Keratinocyte (primary cell): ENCODE measurements around the gene TTL. TPM values are rescaled to one million over a fixed set of nuclear protein-coding genes. Genes with fewer than 3 reads are reported as not detected.

Experiments
- DNase-seq: peaks from one replicate; pipeline ENCODE4 v3.0.0-alpha.2; 2011; ENCODE audit warnings: low read depth, missing footprints, low spot score
- FAIRE-seq: peaks from 2 replicates; lab custom pipeline; 2011; peaks lifted over from hg19 to GRCh38; lab: Jason Lieb, UNC
- H2AFZ ChIP-seq: 2 replicates; pipeline ENCODE4 v1.6.0; 2012; ENCODE audit warnings: low read length, control low read depth, inconsistent platforms; ENCODE audit not compliant: control insufficient read depth
- H3K27ac ChIP-seq: 2 replicates; pipeline ENCODE4 v1.5.1; 2011; ENCODE audit warnings: low read length; ENCODE audit not compliant: control insufficient read depth, insufficient read depth
- H3K27me3 ChIP-seq: 3 replicates; pipeline ENCODE4 v1.6.0; 2011; ENCODE audit warnings: low read length; ENCODE audit not compliant: control insufficient read depth, insufficient read depth; ENCODE audit errors: extremely low read depth
- H3K36me3 ChIP-seq, 2 experiments: 2 replicates in 1 of 2; 3 replicates in 1 of 2; pipeline ENCODE4 v1.5.1; 2011; ENCODE audit warnings: low read length in 2 of 2, mild to moderate bottlenecking in 1 of 2; ENCODE audit not compliant: control insufficient read depth in 2 of 2, insufficient read depth in 2 of 2; ENCODE audit errors: extremely low read depth in 1 of 2
- H3K4me1 ChIP-seq: 3 replicates; pipeline ENCODE4 v1.5.1; 2011; ENCODE audit warnings: low read length; ENCODE audit not compliant: control insufficient read depth, insufficient read depth; ENCODE audit errors: extremely low read depth
- H3K4me2 ChIP-seq: 3 replicates; pipeline ENCODE4 v1.6.0; 2011; ENCODE audit warnings: low read depth, low read length; ENCODE audit not compliant: control insufficient read depth, insufficient read depth; ENCODE audit errors: extremely low read depth
- H3K4me3 ChIP-seq, 3 experiments: fragments of 200-600 bp in 1 of 3; sonication (generic) in 1 of 3; 2 replicates in 2 of 3; 3 replicates in 1 of 3; pipeline ENCODE4 v1.5.1; 2011 to 2016; ENCODE audit warnings: low read length in 3 of 3, mild to moderate bottlenecking in 3 of 3, control low read depth in 2 of 3, inconsistent platforms in 1 of 3, low read depth in 1 of 3, mixed read lengths in 1 of 3, mixed run types in 1 of 3, moderate library complexity in 1 of 3; ENCODE audit not compliant: control insufficient read depth in 2 of 3, insufficient read depth in 2 of 3; ENCODE audit errors: extremely low read depth in 1 of 3
- H3K79me2 ChIP-seq: 2 replicates; pipeline ENCODE4 v1.6.0; 2012; ENCODE audit warnings: low read length; ENCODE audit not compliant: control insufficient read depth, insufficient read depth
- H3K9ac ChIP-seq: 3 replicates; pipeline ENCODE4 v1.6.0; 2011; ENCODE audit warnings: low read length; ENCODE audit not compliant: control insufficient read depth, insufficient read depth; ENCODE audit errors: extremely low read depth
- H3K9me1 ChIP-seq: 3 replicates; pipeline ENCODE4 v1.6.0; 2011; ENCODE audit warnings: low read length; ENCODE audit not compliant: control insufficient read depth, insufficient read depth; ENCODE audit errors: extremely low read depth
- H3K9me3 ChIP-seq: 2 replicates; pipeline ENCODE4 v1.5.1; 2012; ENCODE audit warnings: low read depth, low read length; ENCODE audit not compliant: control insufficient read depth
- H4K20me1 ChIP-seq: 3 replicates; pipeline ENCODE4 v1.6.0; 2011; ENCODE audit warnings: low read length; ENCODE audit not compliant: control insufficient read depth, insufficient read depth; ENCODE audit errors: extremely low read depth
- EZH2 ChIP-seq: IDR thresholded peaks from one replicate; pipeline ENCODE4 v1.6.1; 2012; ENCODE audit warnings: inconsistent platforms, mild to moderate bottlenecking, low read length, moderate library complexity
- dilution Hi-C: fragments of 300-500 bp; cut with MboI; formaldehyde crosslinking; loops from one replicate; pipeline ENCODE4 v1.7.0; 2020; ENCODE audit warnings: low sequenced_read_pairs; ENCODE audit not compliant: extremely low pct_ligation_motif_present
- polyA plus RNA-seq, 5 experiments: library from polyadenylated mRNA; depleted of rRNA in 3 of 5; stranded (reverse) in 3 of 5; stranded (forward) in 1 of 5; unstranded in 1 of 5; fragments of >200 nt; gene quantifications; 1 replicate in 1 of 5; 2 replicates in 3 of 5; 3 replicates in 1 of 5; pipeline versions ENCODE4 v1.2.1 to v1.2.3, GENCODE V29; 2011 to 2012; ENCODE audit warnings: missing spikeins in 2 of 5, low read depth in 1 of 5, low replicate concordance in 1 of 5
- TF ChIP-seq, protein P1 (sequence below), 3 experiments: IDR thresholded peaks in 1 of 3; conservative IDR thresholded peaks in 1 of 3; optimal IDR thresholded peaks in 1 of 3; 2 replicates in 2 of 3; 3 replicates in 1 of 3; pipeline versions ENCODE3 to v1.5.1; 2011; ENCODE audit warnings: low read length in 3 of 3, mild to moderate bottlenecking in 3 of 3, moderate library complexity in 2 of 3, control low read depth in 1 of 3, inconsistent platforms in 1 of 3; ENCODE audit not compliant: insufficient read depth in 2 of 3; ENCODE audit errors: extremely low read depth in 1 of 3

TTL gene
- polyA plus RNA-seq, 1 donor (not counting 4 experiments of a cell fraction or from before 2014, with no cell fraction given): 37.9 TPM

DNA sequence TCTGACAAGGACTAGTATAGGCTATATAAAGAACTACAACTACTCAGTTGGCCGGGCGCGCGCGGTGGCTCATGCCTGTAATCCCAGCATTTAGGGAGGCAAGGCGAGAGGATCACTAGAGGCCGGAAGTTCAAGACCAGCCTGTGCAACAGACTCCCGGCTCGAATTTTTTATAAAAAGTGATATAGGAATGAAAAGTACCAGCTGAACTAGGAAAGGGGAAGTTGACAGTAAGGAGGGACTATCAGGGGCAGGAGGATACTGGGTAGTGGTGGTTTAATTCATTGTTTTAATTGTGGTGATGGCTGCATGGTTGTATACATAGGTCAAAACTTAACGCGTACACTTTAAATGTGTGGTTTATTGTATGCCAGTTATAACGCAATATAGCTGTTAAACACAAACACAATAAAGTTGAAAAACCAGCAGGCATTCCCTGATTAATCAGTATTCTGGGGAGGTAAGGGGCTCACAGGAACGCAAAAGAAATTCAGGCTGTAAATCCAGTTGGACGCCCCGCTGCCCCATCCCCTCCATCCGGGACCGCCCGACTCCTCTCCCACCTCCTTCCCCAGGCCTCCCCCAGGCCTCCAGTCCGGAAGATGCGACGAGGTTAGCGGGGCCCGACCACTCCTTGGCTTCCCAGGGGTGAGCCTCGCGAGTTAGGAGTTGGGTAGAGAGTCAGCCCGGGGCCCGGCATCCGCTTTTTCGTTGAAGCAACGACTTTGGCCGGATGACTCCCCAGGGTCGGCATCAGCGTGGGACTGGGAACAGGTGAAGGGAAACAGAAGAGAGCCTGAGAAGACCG is 59.6 kb downstream of the TTL start:
- H3K27ac ChIP-seq: peak overlapping the region; percentile 70
- FAIRE-seq: no peak
- H3K4me1 ChIP-seq: peaks cover 12% of the 10 kb centered on the region
- no peaks in the 10 kb centered on the region for H3K9me1 ChIP-seq
- no peaks in the 10 kb centered on the region for H3K27me3 ChIP-seq
- peaks cover 3 to 6% of the 10 kb centered on the region in 2 experiments for H3K36me3 ChIP-seq
- peaks cover 40% of the 10 kb centered on the region for H3K79me2 ChIP-seq
- peak overlapping the region; percentile 98 for H2AFZ ChIP-seq
- no peaks in the 10 kb centered on the region for H3K9me3 ChIP-seq
- H3K9ac ChIP-seq: peak overlapping the region; percentile 82
- dilution Hi-C loops: no loop called here
- peak overlapping the region; percentile 73 to 97 (median 87) for H3K4me3 ChIP-seq
- TF ChIP-seq, protein P1, sequence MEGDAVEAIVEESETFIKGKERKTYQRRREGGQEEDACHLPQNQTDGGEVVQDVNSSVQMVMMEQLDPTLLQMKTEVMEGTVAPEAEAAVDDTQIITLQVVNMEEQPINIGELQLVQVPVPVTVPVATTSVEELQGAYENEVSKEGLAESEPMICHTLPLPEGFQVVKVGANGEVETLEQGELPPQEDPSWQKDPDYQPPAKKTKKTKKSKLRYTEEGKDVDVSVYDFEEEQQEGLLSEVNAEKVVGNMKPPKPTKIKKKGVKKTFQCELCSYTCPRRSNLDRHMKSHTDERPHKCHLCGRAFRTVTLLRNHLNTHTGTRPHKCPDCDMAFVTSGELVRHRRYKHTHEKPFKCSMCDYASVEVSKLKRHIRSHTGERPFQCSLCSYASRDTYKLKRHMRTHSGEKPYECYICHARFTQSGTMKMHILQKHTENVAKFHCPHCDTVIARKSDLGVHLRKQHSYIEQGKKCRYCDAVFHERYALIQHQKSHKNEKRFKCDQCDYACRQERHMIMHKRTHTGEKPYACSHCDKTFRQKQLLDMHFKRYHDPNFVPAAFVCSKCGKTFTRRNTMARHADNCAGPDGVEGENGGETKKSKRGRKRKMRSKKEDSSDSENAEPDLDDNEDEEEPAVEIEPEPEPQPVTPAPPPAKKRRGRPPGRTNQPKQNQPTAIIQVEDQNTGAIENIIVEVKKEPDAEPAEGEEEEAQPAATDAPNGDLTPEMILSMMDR (optimal IDR thresholded peaks at IDR 0.05 in 1 of 3, IDR thresholded peaks at IDR 0.05 in 1 of 3, conservative IDR thresholded peaks at IDR 0.05 in 1 of 3; ENCODE audit: extremely low read depth in 1 of 3, insufficient read depth in 2 of 3, low read length in 3 of 3): no peak
- no peak for TF ChIP-seq EZH2
- no peak for DNase-seq
- peaks cover 4% of the 10 kb centered on the region for H4K20me1 ChIP-seq
- H3K4me2 ChIP-seq: peak overlapping the region; percentile 92

DNA sequence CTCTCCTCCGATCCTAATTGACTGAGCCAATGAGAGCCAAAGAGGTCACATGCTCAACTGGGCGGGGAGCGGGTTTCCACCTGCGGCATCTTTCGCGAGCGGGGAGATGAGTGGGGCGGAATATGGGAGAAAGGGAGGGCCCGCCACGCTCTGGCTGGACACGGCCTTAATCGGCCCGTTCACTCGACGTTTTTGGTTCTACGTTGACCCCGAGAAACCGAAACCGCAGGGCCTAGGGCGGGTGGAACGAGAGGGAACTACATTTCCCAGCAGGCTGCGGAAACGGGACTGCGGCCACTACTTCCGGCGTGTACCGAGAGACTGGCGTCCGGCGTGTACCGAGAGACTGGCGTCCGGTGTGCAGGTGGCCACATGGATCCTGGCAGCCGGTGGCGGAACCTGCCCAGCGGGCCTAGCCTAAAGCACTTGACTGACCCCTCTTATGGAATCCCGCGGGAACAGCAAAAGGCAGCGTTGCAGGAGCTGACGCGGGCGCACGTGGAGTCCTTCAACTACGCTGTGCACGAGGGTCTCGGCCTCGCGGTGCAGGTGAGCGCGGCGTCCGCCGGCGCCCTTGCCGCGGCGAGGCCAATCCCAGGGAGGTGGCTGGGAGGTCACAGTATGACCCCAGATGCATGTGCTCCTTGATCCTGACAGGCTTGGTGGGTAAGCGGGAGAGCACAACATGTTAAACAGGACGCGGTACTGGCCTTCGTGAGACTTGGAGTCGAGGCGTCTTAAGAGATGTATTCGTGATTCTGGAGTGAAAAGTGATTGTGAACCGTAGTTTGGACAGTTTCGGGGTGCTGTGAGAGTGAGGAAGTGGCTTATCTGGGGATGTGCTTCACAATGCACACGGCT is 60.4 kb downstream of the TTL start, which contains the start of gene POLR1B:
POLR1B (plus strand) TSS at position 343 of the 861 bp plus-strand sequence; CDS start at position 373, 30 bp downstream.
- Histone ChIP-seq H3K4me3 (peak within 1 kb of the TSS; percentile 73 to 97 (median 87)), H3K9me3 (no peaks in the 10 kb centered on the region), H3K4me2 (peak within 1 kb of the TSS; percentile 92), H3K4me1 (peaks cover 12% of the 10 kb centered on the region), H3K27ac (peak within 1 kb of the TSS; percentile 70), H3K79me2 (peaks cover 46% of the 10 kb centered on the region), H3K36me3 (peaks cover 6 to 13% of the 10 kb centered on the region in 2 experiments), H4K20me1 (peaks cover 4% of the 10 kb centered on the region), H3K9ac (peak within 1 kb of the TSS; percentile 82), H2AFZ (peak within 1 kb of the TSS; percentile 98), H3K27me3 (no peaks in the 10 kb centered on the region), H3K9me1 (no peaks in the 10 kb centered on the region)
- TF ChIP-seq, protein P1 (optimal IDR thresholded peaks at IDR 0.05 in 1 of 3, IDR thresholded peaks at IDR 0.05 in 1 of 3, conservative IDR thresholded peaks at IDR 0.05 in 1 of 3; ENCODE audit: extremely low read depth in 1 of 3, insufficient read depth in 2 of 3, low read length in 3 of 3): no peak
- TF ChIP-seq EZH2: no peak
- DNase-seq (peak; percentile 23), FAIRE-seq (peak; percentile 53)
- dilution Hi-C loops: no loop called here
